SK-N-SH treated with all-trans-retinoic acid at 6 μM for 48 hours (cell line): ENCODE results near the gene ARID2.

Experiments used
- ATAC-seq: fragments of 200-7000 bp; cut with Tn5 transposase; 3 replicates; pipeline ENCODE4 v1.9.1; 2020; ENCODE audit warnings: mild to moderate bottlenecking, moderate library complexity
- ARNTL ChIP-seq: fragments of 450-650 bp; formaldehyde crosslinking; IDR thresholded peaks from 2 replicates; pipeline ENCODE4 v1.5.0; 2020; ENCODE audit warnings: low read depth, mild to moderate bottlenecking, moderate library complexity, borderline replicate concordance
- BACH2 ChIP-seq: fragments of 250-450 bp; sonication (Bioruptor Pico); IDR thresholded peaks from 2 replicates; pipeline ENCODE4 v1.9.0; 2021; ENCODE audit warnings: mild to moderate bottlenecking, borderline replicate concordance
- CSDC2 ChIP-seq: fragments of 250-450 bp; sonication (Bioruptor Pico); IDR thresholded peaks from 2 replicates; pipeline ENCODE4 v1.5.0; 2020; ENCODE audit warnings: mild to moderate bottlenecking, moderate library complexity
- ISL1 ChIP-seq: fragments of 250-450 bp; sonication (Bioruptor Pico); IDR thresholded peaks from 2 replicates; pipeline ENCODE4 v2.1.2; 2022; ENCODE audit warnings: mild to moderate bottlenecking, moderate library complexity
- OSR1 ChIP-seq: fragments of 250-450 bp; sonication (Bioruptor Pico); IDR thresholded peaks from 2 replicates; pipeline ENCODE4 v1.8.0; 2022; ENCODE audit warnings: moderate library complexity, mild to moderate bottlenecking, inconsistent platforms
- RARB ChIP-seq: fragments of 250-450 bp; sonication (Bioruptor Pico); IDR thresholded peaks from 2 replicates; pipeline ENCODE4 v1.8.0; 2021; ENCODE audit warnings: mild to moderate bottlenecking, moderate library complexity
- SNAI2 ChIP-seq: fragments of 250-450 bp; sonication (Bioruptor Pico); IDR thresholded peaks from 2 replicates; pipeline ENCODE4 v1.5.0; 2020; ENCODE audit warnings: mild to moderate bottlenecking, moderate library complexity
- TCF4 ChIP-seq: fragments of 250-450 bp; sonication (Bioruptor Pico); IDR thresholded peaks from 2 replicates; pipeline ENCODE4 v1.8.0; 2021; ENCODE audit warnings: mild to moderate bottlenecking, moderate library complexity, borderline replicate concordance
- ZC3H10 ChIP-seq: fragments of 250-450 bp; sonication (Bioruptor Pico); IDR thresholded peaks from 2 replicates; pipeline ENCODE4 v1.5.1; 2021; ENCODE audit warnings: mild to moderate bottlenecking, moderate library complexity
- ZFP3 ChIP-seq: fragments of 250-450 bp; sonication (Bioruptor Pico); IDR thresholded peaks from 2 replicates; pipeline ENCODE4 v1.5.0; 2020; ENCODE audit warnings: mild to moderate bottlenecking, moderate library complexity
- ZFP30 ChIP-seq: fragments of 450-650 bp; formaldehyde crosslinking; IDR thresholded peaks from 2 replicates; pipeline ENCODE4 v1.5.0; 2022; ENCODE audit warnings: mild to moderate bottlenecking, moderate library complexity
- ZNF565 ChIP-seq: fragments of 450-650 bp; formaldehyde crosslinking; conservative IDR thresholded peaks from 2 replicates; pipeline ENCODE4 v1.5.0; 2020; ENCODE audit warnings: low read depth, mild to moderate bottlenecking, moderate library complexity
- ZNF70 ChIP-seq: fragments of 450-650 bp; formaldehyde crosslinking; IDR thresholded peaks from 2 replicates; pipeline ENCODE4 v1.5.0; 2020; ENCODE audit warnings: mild to moderate bottlenecking, moderate library complexity
- ZNF8 ChIP-seq: fragments of 450-650 bp; formaldehyde crosslinking; IDR thresholded peaks from 2 replicates; pipeline ENCODE4 v1.5.0; 2020; ENCODE audit warnings: mild to moderate bottlenecking, moderate library complexity
- TF ChIP-seq, protein P1 (sequence below): fragments of 250-450 bp; sonication (Bioruptor Pico); IDR thresholded peaks from 2 replicates; pipeline ENCODE4 v1.5.0; 2020; ENCODE audit warnings: mild to moderate bottlenecking, moderate library complexity
- TF ChIP-seq, protein P2 (sequence below): fragments of 250-450 bp; sonication (Bioruptor Pico); IDR thresholded peaks from 2 replicates; pipeline ENCODE4 v1.8.0; 2020; ENCODE audit warnings: mild to moderate bottlenecking, moderate library complexity, borderline replicate concordance
- TF ChIP-seq, protein P3 (sequence below): fragments of 250-450 bp; sonication (Bioruptor Pico); IDR thresholded peaks from 2 replicates; pipeline ENCODE4 v1.8.0; 2021; ENCODE audit warnings: low read depth, mild to moderate bottlenecking, moderate library complexity, borderline replicate concordance
- TF ChIP-seq, protein P4 (sequence below): fragments of 250-450 bp; sonication (Bioruptor Pico); IDR thresholded peaks from 2 replicates; pipeline ENCODE4 v1.5.1; 2020; ENCODE audit warnings: low read depth, mild to moderate bottlenecking, moderate library complexity
- TF ChIP-seq, protein P5 (sequence below): fragments of 250-450 bp; sonication (Bioruptor Pico); IDR thresholded peaks from 2 replicates; pipeline ENCODE4 v1.5.1; 2021; ENCODE audit warnings: mild to moderate bottlenecking, moderate library complexity

The ARID2 gene

DNA sequence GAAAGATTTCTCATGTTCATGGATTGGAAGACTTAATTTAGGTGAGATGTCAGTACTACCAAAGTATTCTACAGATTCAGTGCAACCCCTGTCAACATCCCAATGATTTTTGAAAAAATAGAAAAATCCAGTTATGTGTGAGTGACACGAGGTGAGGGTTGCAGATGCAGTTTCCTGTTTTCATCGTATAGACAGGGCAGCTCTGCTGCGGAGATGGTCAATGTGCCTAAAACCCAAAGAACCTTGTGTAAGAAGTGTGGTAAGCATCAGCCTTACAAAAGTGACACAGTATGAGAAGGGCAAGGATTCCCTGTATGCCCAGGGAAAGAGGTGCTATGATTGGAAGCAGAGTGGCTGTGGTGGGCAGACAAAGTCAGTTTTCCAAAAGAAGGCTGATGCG, 166.5 kb downstream of the ARID2 start:
- TF ChIP-seq OSR1 (CRISPR knock-in tag) (no peak), TCF4 (CRISPR knock-in tag) (no peak), RARB (CRISPR knock-in tag) (no peak), ZFP30 (CRISPR knock-in tag) (no peak), ARNTL (CRISPR knock-in tag) (no peak), ZC3H10 (CRISPR knock-in tag) (no peak), ZNF565 (CRISPR knock-in tag) (no peak), ZNF8 (CRISPR knock-in tag) (no peak), ZFP3 (CRISPR knock-in tag) (no peak), ISL1 (no peak), SNAI2 (CRISPR knock-in tag) (no peak), BACH2 (no peak)
- TF ChIP-seq, protein P1, sequence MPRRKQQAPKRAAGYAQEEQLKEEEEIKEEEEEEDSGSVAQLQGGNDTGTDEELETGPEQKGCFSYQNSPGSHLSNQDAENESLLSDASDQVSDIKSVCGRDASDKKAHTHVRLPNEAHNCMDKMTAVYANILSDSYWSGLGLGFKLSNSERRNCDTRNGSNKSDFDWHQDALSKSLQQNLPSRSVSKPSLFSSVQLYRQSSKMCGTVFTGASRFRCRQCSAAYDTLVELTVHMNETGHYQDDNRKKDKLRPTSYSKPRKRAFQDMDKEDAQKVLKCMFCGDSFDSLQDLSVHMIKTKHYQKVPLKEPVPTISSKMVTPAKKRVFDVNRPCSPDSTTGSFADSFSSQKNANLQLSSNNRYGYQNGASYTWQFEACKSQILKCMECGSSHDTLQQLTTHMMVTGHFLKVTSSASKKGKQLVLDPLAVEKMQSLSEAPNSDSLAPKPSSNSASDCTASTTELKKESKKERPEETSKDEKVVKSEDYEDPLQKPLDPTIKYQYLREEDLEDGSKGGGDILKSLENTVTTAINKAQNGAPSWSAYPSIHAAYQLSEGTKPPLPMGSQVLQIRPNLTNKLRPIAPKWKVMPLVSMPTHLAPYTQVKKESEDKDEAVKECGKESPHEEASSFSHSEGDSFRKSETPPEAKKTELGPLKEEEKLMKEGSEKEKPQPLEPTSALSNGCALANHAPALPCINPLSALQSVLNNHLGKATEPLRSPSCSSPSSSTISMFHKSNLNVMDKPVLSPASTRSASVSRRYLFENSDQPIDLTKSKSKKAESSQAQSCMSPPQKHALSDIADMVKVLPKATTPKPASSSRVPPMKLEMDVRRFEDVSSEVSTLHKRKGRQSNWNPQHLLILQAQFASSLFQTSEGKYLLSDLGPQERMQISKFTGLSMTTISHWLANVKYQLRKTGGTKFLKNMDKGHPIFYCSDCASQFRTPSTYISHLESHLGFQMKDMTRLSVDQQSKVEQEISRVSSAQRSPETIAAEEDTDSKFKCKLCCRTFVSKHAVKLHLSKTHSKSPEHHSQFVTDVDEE = no peak
- TF ChIP-seq, protein P2, sequence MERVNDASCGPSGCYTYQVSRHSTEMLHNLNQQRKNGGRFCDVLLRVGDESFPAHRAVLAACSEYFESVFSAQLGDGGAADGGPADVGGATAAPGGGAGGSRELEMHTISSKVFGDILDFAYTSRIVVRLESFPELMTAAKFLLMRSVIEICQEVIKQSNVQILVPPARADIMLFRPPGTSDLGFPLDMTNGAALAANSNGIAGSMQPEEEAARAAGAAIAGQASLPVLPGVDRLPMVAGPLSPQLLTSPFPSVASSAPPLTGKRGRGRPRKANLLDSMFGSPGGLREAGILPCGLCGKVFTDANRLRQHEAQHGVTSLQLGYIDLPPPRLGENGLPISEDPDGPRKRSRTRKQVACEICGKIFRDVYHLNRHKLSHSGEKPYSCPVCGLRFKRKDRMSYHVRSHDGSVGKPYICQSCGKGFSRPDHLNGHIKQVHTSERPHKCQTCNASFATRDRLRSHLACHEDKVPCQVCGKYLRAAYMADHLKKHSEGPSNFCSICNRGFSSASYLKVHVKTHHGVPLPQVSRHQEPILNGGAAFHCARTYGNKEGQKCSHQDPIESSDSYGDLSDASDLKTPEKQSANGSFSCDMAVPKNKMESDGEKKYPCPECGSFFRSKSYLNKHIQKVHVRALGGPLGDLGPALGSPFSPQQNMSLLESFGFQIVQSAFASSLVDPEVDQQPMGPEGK = no peak
- TF ChIP-seq, protein P3, sequence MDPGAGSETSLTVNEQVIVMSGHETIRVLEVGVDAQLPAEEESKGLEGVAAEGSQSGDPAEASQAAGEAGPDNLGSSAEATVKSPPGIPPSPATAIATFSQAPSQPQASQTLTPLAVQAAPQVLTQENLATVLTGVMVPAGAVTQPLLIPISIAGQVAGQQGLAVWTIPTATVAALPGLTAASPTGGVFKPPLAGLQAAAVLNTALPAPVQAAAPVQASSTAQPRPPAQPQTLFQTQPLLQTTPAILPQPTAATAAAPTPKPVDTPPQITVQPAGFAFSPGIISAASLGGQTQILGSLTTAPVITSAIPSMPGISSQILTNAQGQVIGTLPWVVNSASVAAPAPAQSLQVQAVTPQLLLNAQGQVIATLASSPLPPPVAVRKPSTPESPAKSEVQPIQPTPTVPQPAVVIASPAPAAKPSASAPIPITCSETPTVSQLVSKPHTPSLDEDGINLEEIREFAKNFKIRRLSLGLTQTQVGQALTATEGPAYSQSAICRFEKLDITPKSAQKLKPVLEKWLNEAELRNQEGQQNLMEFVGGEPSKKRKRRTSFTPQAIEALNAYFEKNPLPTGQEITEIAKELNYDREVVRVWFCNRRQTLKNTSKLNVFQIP (CRISPR knock-in tag) = no peak
- ATAC-seq = no peak

DNA sequence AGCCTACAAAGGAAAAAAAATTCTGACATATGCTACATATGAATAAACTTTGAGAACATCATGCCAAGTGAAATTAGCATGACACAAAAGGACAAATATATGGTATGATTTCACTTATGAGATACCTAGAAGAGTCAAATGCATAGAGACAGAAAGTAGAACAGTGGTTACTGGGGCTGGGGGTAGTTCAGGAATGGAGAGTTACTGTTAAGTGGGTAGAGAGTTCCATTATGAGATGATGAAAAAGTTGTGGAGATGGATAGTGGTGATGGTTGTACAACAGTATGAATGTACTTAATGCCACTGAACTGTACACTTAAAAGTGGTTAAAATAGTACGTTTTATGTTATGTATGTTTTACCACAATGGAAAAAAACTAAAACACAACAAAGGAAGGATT, 168.6 kb downstream of the ARID2 start:
- no peak for ATAC-seq

More for the DNA sequence above, 168.6 kb downstream of the ARID2 start:
- TF ChIP-seq ZFP30 (CRISPR knock-in tag) = no peak
- TF ChIP-seq, protein P1 = no peak
- TF ChIP-seq RARB (CRISPR knock-in tag) = no peak
- TF ChIP-seq ZNF565 (CRISPR knock-in tag) = no peak
- no peak for TF ChIP-seq OSR1 (CRISPR knock-in tag)
- TF ChIP-seq, protein P3 (CRISPR knock-in tag) = no peak
- no peak for TF ChIP-seq ZFP3 (CRISPR knock-in tag)
- no peak for TF ChIP-seq CSDC2
- TF ChIP-seq BACH2 = no peak
- TF ChIP-seq ZNF70 = no peak
- TF ChIP-seq ARNTL (CRISPR knock-in tag) = no peak
- TF ChIP-seq, protein P4, sequence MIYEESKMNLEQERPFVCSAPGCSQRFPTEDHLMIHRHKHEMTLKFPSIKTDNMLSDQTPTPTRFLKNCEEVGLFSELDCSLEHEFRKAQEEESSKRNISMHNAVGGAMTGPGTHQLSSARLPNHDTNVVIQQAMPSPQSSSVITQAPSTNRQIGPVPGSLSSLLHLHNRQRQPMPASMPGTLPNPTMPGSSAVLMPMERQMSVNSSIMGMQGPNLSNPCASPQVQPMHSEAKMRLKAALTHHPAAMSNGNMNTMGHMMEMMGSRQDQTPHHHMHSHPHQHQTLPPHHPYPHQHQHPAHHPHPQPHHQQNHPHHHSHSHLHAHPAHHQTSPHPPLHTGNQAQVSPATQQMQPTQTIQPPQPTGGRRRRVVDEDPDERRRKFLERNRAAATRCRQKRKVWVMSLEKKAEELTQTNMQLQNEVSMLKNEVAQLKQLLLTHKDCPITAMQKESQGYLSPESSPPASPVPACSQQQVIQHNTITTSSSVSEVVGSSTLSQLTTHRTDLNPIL (CRISPR knock-in tag) = no peak
- TF ChIP-seq, protein P5, sequence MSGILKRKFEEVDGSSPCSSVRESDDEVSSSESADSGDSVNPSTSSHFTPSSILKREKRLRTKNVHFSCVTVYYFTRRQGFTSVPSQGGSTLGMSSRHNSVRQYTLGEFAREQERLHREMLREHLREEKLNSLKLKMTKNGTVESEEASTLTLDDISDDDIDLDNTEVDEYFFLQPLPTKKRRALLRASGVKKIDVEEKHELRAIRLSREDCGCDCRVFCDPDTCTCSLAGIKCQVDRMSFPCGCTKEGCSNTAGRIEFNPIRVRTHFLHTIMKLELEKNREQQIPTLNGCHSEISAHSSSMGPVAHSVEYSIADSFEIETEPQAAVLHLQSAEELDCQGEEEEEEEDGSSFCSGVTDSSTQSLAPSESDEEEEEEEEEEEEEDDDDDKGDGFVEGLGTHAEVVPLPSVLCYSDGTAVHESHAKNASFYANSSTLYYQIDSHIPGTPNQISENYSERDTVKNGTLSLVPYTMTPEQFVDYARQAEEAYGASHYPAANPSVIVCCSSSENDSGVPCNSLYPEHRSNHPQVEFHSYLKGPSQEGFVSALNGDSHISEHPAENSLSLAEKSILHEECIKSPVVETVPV (CRISPR knock-in tag) = no peak
- TF ChIP-seq, protein P2 = no peak
